Gastroesophageal sphincter (tissue), 3 donors: ENCODE data around the gene CMYA5.

Experiments used
- CTCF ChIP-seq, 4 experiments: fragments of 200-600 bp in 2 of 4; fragments of 450-650 bp in 2 of 4; sonication (generic) in 1 of 4; IDR thresholded peaks; one replicate each; pipeline ENCODE4 v1.5.1; 2017 to 2019; ENCODE audit warnings: antibody characterized with exemption in 4 of 4, mild to moderate bottlenecking in 2 of 4, moderate library complexity in 2 of 4
- EP300 ChIP-seq: sonication (generic); formaldehyde crosslinking; IDR thresholded peaks from one replicate; pipeline ENCODE4 v1.6.1; 2017; ENCODE audit warnings: antibody characterized with exemption, mild to moderate bottlenecking
- POLR2AphosphoS5 ChIP-seq: sonication (generic); formaldehyde crosslinking; IDR thresholded peaks from one replicate; pipeline ENCODE4 v1.6.1; 2017; ENCODE audit warnings: antibody characterized with exemption

GRCh38 chr5:79820648-79821047 lies 131.0 kb downstream of the CMYA5 start:
- TF ChIP-seq CTCF (IDR thresholded peaks at IDR 0.05) (no peak), POLR2AphosphoS5 (no peak), EP300 (no peak)
